Adipocyte (in vitro differentiated cells): Measurements from ENCODE around the gene PACS2.
"Not testable (repeated sequence)": the region's sequence is repeated elsewhere in the genome, so short reads cannot be mapped to it uniquely, and the experiment has no call there.

Experiments used
- DNase-seq: peaks from one replicate; pipeline ENCODE4 v3.0.0-alpha.2; 2015; ENCODE audit warnings: low read depth
- H3K27me3 ChIP-seq: replicated peaks from 2 replicates; pipeline ENCODE4 v1.7.0; 2013; ENCODE audit warnings: mild to moderate bottlenecking, low read length, moderate library complexity; ENCODE audit not compliant: control insufficient read depth, insufficient read depth
- H3K36me3 ChIP-seq: 2 replicates; pipeline ENCODE4 v1.7.0; 2013; ENCODE audit warnings: low read length, mild to moderate bottlenecking, moderate library complexity; ENCODE audit not compliant: control insufficient read depth, insufficient read depth, severe bottlenecking
- H3K4me1 ChIP-seq: 2 replicates; pipeline ENCODE4 v1.7.0; 2013; ENCODE audit warnings: mild to moderate bottlenecking, low read length, moderate library complexity; ENCODE audit not compliant: control insufficient read depth, insufficient read depth
- H3K4me3 ChIP-seq: 2 replicates; pipeline ENCODE4 v1.7.0; 2013; ENCODE audit warnings: mild to moderate bottlenecking, low read length, moderate library complexity
- H3K9ac ChIP-seq: 2 replicates; pipeline ENCODE4 v1.7.0; 2013; ENCODE audit warnings: mild to moderate bottlenecking, low read length, moderate library complexity
- H3K9me3 ChIP-seq: 2 replicates; pipeline ENCODE4 v1.7.0; 2013; ENCODE audit warnings: mild to moderate bottlenecking, low read length, moderate library complexity; ENCODE audit not compliant: control insufficient read depth

Gene PACS2

DNA sequence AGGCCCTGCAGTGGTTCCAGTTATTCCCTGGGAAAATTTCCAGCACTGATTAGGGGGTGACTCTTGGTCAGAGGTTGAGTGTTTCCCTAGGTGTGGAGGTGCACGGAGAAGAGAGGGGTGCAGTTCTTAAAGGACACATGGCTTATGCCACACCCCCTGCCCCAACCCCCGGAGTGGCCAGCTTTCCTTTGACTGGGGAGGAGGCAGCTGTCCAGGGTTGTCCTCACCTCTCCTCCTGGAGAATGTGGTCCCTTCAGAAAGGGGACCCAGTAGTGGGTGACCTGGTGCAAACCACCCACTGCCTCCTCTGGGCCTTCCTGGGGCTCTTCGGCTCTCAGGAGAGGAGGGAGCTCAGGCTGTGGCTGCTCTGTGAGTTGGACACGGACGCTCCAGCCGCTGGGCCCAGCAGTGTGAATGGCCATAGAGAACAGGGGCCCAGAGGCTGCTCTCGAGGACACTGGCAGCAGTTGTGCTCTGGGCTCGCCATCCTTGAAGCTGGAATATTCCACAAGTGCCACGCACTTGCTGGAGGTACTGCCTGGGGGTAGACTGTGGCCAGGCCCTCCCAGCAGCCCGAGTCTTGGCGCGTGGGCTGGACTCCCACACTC is 13.6 kb downstream of the PACS2 start:
- Histone ChIP-seq H3K9ac (no peak overlapping the region), H3K27me3 (no peaks in the 10 kb centered on the region), H3K36me3 (no peaks in the 10 kb centered on the region), H3K9me3 (no peaks in the 10 kb centered on the region), H3K4me1 (peaks cover 4% of the 10 kb centered on the region), H3K4me3 (no peak overlapping the region)
- DNase-seq, result no peak

DNA sequence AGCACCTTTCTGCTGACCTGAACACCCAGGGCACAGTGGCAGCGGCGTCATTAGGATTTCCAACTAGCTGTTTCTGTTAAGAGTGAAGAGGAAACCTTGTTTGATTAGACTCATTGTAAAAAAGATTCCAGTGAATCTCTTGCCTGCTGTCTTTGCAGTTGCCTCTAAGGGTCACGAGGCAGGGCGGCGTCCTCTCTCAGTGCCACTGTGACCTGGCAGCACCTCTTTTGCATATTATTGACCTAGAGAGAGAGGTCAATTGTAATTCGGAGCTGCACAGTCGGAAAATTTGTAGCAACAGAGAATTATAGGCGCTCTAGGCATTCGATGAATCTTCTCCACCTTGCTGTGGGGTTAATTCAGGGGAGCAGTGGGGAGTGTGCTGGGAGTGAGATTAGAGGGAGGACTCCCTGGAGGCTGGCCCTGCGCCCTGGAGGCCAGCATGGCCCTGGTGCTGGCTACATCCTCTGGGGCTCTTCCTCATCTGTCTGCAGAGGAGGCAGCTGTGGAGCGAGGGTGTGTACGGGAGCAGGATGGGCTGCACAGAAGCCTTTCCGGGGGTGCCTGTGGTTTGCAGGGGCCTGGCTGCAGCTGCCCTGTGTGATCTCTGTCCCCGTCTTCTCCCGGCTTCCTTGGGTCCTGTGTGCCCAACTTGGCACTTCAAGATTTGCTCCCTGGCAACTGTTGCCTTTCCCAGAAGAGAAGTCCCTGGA is 14.3 kb downstream of the PACS2 start:
- no peak for DNase-seq
- Histone ChIP-seq H3K9ac (no peak overlapping the region), H3K36me3 (no peaks in the 10 kb centered on the region), H3K4me1 (peaks cover 4% of the 10 kb centered on the region), H3K9me3 (no peaks in the 10 kb centered on the region), H3K27me3 (no peaks in the 10 kb centered on the region), H3K4me3 (no peak overlapping the region)

GRCh38 chr14:105329411-105330150 is 15.0 kb downstream of the PACS2 start:
- no peak overlapping the region for H3K4me3 ChIP-seq
- H3K27me3 ChIP-seq, result no peaks in the 10 kb centered on the region
- no peaks in the 10 kb centered on the region for H3K36me3 ChIP-seq
- H3K9ac ChIP-seq, result no peak overlapping the region
- no peaks in the 10 kb centered on the region for H3K9me3 ChIP-seq
- H3K4me1 ChIP-seq, result peaks cover 4% of the 10 kb centered on the region
- no peak for DNase-seq

GRCh38 chr14:105330491-105330895 is 15.9 kb downstream of the PACS2 start:
- Histone ChIP-seq H3K4me1 (peaks cover 4% of the 10 kb centered on the region), H3K27me3 (no peaks in the 10 kb centered on the region), H3K9me3 (no peaks in the 10 kb centered on the region), H3K4me3 (no peak overlapping the region), H3K36me3 (no peaks in the 10 kb centered on the region), H3K9ac (no peak overlapping the region)
- peak; percentile 55 for DNase-seq

GRCh38 chr14:105331575-105332349 is 17.2 kb downstream of the PACS2 start:
- H3K36me3 ChIP-seq, result no peaks in the 10 kb centered on the region
- H3K4me1 ChIP-seq, result peaks cover 4% of the 10 kb centered on the region
- H3K27me3 ChIP-seq, result no peaks in the 10 kb centered on the region
- H3K9ac ChIP-seq, result no peak overlapping the region
- no peak for DNase-seq
- no peak overlapping the region for H3K4me3 ChIP-seq
- H3K9me3 ChIP-seq, result no peaks in the 10 kb centered on the region

- H3K4me1 ChIP-seq, result peaks cover 4% of the 10 kb centered on the region
- no peaks in the 10 kb centered on the region for H3K36me3 ChIP-seq
- DNase-seq, result no peak
- no peaks in the 10 kb centered on the region for H3K27me3 ChIP-seq
- H3K4me3 ChIP-seq, result no peak overlapping the region
- H3K9me3 ChIP-seq, result no peaks in the 10 kb centered on the region
- no peak overlapping the region for H3K9ac ChIP-seq
These were observed 17.9 kb downstream of the PACS2 start for GRCh38 chr14:105332350-105332874.

- Histone ChIP-seq H3K36me3 (no peaks in the 10 kb centered on the region), H3K9ac (no peak overlapping the region), H3K4me1 (peaks cover 6% of the 10 kb centered on the region), H3K27me3 (no peaks in the 10 kb centered on the region), H3K9me3 (no peaks in the 10 kb centered on the region), H3K4me3 (no peak overlapping the region)
- DNase-seq, result no peak
These were observed 18.5 kb downstream of the PACS2 start for GRCh38 chr14:105333020-105333490.

DNA sequence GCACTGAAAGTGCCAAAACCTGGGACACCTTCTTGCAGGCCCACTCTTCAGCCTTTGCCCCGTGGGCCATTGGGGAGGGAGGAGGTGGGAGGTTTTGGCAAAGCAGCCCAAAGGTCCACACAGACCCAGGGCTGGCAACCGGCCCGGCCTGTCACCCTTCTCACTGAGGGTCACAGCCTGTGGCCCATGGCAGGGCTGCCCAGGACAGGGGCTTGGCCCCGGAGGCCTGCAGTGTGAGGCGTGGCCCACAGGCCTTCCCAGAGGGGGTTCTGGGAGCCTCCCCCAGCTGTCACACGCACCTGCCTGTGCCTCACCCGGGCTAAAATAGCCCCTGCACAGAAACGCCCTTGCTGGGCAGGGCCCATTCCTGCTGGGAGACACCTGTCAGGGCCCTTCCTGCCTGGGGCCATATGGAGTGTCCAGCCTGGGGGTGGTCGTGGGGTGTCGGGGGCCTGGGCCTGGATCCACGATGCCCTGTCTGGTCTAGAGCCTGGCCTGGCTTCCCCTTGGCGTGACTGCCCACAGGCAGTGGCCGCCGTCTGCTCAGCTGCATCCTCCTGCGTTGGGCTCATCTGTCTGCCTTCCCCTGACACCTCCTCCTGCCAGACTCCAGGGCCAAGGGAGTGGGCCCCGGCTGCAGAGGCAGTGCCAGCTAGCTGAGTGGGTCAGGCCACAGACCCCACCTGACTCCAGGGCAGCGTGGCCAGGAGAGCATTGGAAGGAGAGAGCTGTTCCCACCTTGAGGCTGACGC is 19.2 kb downstream of the PACS2 start:
- Histone ChIP-seq H3K9me3 (no peaks in the 10 kb centered on the region), H3K9ac (no peak overlapping the region), H3K36me3 (no peaks in the 10 kb centered on the region), H3K27me3 (no peaks in the 10 kb centered on the region), H3K4me3 (no peak overlapping the region), H3K4me1 (peaks cover 9% of the 10 kb centered on the region)
- no peak for DNase-seq

- Histone ChIP-seq H3K4me3 (no peak overlapping the region), H3K36me3 (no peaks in the 10 kb centered on the region), H3K4me1 (peaks cover 9% of the 10 kb centered on the region), H3K9me3 (no peaks in the 10 kb centered on the region), H3K9ac (no peak overlapping the region), H3K27me3 (no peaks in the 10 kb centered on the region)
- no peak for DNase-seq
These were observed 20.1 kb downstream of the PACS2 start for GRCh38 chr14:105334383-105335230.

GRCh38 chr14:105335231-105335542 is 20.6 kb downstream of the PACS2 start:
- not testable (repeated sequence) for DNase-seq, H3K27me3 ChIP-seq, H3K36me3 ChIP-seq, H3K9me3 ChIP-seq, H3K4me1 ChIP-seq, H3K4me3 ChIP-seq, H3K9ac ChIP-seq
